22Rv1 (cell line): ENCODE measurements around the gene ATP9A.
"Not testable (repeated sequence)": the region's sequence is repeated elsewhere in the genome, so short reads cannot be mapped to it uniquely, and the experiment has no call there.

Experiments used
- H3K27ac ChIP-seq: fragments of 450-650 bp; 2 replicates; pipeline ENCODE4 v1.5.1; 2017
- CTCF ChIP-seq: fragments of 450-650 bp; IDR thresholded peaks from 2 replicates; pipeline ENCODE4 v1.5.1; 2017; ENCODE audit warnings: mild to moderate bottlenecking
- ZFX ChIP-seq: fragments of 450-650 bp; IDR thresholded peaks from 2 replicates; pipeline ENCODE4 v1.6.1; 2017; ENCODE audit warnings: antibody characterized with exemption, borderline replicate concordance

Gene ATP9A

DNA sequence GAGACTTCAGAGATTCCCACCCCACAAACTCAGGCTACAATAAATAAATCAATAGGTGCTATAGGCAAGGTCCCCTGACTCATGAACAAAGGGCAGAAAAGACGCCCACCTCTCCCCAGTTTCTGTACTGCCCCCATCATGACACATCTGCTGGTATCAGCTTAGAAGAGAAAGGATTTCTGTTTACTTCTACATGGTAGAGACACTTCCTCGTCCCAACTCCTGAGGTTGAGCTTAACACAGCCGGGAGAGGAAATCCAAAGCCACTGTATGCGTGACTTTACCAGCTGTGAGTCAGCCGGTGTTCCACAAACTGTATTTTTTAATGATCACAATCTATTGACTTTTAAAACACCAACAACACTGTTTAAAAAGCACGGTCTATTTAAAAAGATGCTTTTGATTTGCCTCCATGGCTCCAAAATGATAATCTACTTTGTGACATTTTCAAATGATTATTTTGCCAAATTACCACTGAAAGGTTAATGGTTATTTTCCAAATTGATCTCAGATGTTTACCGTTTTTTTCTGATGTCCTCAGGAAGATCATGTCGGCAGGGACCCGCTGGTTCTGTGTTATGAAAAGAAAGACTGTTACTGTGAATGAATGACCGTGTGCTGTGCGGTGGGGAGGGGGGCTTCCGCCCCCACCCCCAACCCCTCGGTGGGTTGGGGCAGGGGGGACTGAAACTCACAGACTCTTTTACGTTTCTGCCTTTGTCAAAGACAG is 72.5 kb downstream of the ATP9A start:
- H3K27ac ChIP-seq = no peak overlapping the region

GRCh38 chr20:51692806-51693400 is 75.3 kb downstream of the ATP9A start:
- H3K27ac ChIP-seq = no peak overlapping the region

More for the DNA sequence above, 72.5 kb downstream of the ATP9A start:
- TF ChIP-seq ZFX (no peak), CTCF (no peak)

DNA sequence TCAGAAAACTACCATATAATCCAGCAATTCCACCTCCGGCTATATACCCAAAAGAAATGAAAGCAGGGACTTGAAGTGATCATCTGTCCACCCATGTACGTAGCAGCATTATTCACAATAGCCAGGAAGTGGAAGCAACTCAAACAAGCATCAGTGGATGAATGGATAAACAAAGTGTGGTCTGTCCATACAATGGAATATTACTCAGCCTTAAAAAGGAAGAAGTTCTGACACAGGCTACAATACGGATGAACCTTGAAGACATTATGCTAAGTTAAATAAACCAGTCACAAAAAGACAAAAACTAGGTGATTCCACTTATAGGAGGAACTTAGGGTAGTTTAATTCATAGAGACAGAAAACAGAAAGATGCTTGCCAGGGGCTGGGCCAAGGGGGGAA is 76.5 kb downstream of the ATP9A start:
- no peak for TF ChIP-seq ZFX
- no peak for TF ChIP-seq CTCF
- no peak overlapping the region for H3K27ac ChIP-seq

More at GRCh38 chr20:51692806-51693400, 75.3 kb downstream of the ATP9A start:
- TF ChIP-seq CTCF (no peak), ZFX (no peak)

- no peak for TF ChIP-seq CTCF
- no peak for TF ChIP-seq ZFX
- no peak overlapping the region for H3K27ac ChIP-seq
Measured at GRCh38 chr20:51688600-51689244, 79.5 kb downstream of the ATP9A start.

DNA sequence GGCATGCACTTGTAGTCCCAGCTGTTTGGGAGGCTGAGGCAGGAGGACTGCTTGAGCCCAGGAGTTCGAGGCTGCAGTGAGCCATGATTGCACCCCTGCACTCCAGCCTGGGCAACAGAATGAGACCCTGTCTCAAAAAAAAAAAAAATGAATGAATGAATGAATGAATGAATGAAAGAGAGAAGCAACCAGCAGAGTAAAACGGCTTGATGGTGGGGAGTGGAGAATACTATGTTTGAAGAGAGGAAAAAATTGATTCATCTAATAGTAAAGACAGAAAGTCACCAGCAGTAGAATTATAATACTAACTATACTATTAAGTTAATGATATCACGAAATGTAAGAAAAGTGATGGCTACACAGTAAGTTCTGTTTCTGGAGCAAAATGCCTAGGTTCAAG is 80.6 kb downstream of the ATP9A start:
- H3K27ac ChIP-seq = no peak overlapping the region
- TF ChIP-seq ZFX = no peak
- no peak for TF ChIP-seq CTCF

DNA sequence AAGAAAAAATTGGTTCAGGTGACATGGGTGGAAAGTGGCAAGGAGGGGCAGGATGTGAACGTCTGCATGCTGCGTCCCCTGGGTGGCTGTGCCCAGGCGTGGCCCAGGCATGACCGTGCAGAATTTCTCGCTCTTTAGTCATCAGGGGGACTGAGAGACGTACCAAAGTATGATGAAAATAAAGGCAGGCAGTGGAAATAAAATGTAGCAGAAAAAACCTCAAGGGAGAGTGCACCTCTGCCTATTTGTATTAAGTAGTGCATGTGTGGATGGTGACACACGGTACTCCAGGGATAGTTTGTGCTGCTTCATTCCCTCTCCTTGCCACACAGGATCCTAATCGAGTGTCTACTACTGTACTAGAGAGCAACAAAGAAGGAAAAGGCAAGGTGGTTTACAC is 81.1 kb downstream of the ATP9A start:
- no peak for TF ChIP-seq ZFX
- no peak for TF ChIP-seq CTCF
- H3K27ac ChIP-seq = no peak overlapping the region

DNA sequence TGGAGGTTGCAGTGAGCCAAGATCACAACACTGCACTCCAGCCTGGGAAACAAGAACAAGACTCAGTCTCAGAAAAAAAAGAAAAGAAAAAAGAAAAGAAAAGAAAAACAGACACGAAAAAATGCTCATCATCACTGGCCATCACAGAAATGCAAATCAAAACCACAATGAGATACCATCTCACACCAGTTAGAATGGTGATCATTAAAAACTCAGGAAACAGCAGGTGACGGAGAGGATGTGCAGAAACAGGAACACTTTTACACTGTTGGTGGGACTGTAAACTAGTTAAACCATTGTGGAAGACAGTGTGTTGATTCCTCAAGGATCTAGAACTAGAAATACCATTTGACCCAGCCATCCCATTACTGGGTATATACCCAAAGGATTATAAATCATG is 82.7 kb downstream of the ATP9A start:
- H3K27ac ChIP-seq = not testable (repeated sequence)
